H1 (cell line): ENCODE results near the gene ANK2. TPM values are rescaled to one million over a fixed set of nuclear protein-coding genes. Genes with fewer than 3 reads are reported as not detected.

Experiments
- CTCF ChIA-PET: fragments of 300-600 bp; sonication (Branson Sonifier 250); formaldehyde crosslinking; loops from one replicate; lab custom pipeline; 2021; ENCODE audit not compliant: partially characterized antibody; lab: Charles Lee
- POLR2A ChIA-PET: fragments of 300-600 bp; sonication (Branson Sonifier 250); formaldehyde crosslinking; loops from one replicate; lab custom pipeline; 2021; ENCODE audit warnings: inconsistent platforms; ENCODE audit not compliant: partially characterized antibody; lab: Charles Lee
- DNase-seq, 2 experiments: peaks; one replicate each; pipeline versions ENCODE4 v3.0.0 to v3.0.0-alpha.2; 2010 to 2022; ENCODE audit warnings: low spot score in 2 of 2, low read depth in 1 of 2, mixed read lengths in 1 of 2
- FAIRE-seq: peaks from 2 replicates; lab custom pipeline; 2011; peaks lifted over from hg19 to GRCh38; lab: Jason Lieb, UNC
- H2AFZ ChIP-seq: 2 replicates; pipeline ENCODE4 v1.8.1; 2012; ENCODE audit warnings: low read length, inconsistent platforms
- H2AK5ac ChIP-seq: 2 replicates; pipeline ENCODE4 v1.6.1; 2013; ENCODE audit warnings: low read depth, low read length
- H2BK120ac ChIP-seq: replicated peaks from 2 replicates; pipeline ENCODE3; 2013; ENCODE audit warnings: low read depth, low read length, inconsistent platforms
- H2BK12ac ChIP-seq: 2 replicates; pipeline ENCODE4 v1.6.1; 2013; ENCODE audit warnings: low read depth, low read length
- H2BK15ac ChIP-seq: 2 replicates; pipeline ENCODE4 v1.6.1; 2013; ENCODE audit warnings: low read length
- H2BK20ac ChIP-seq: 2 replicates; pipeline ENCODE4 v1.6.1; 2013; ENCODE audit warnings: low read length
- H2BK5ac ChIP-seq: 2 replicates; pipeline ENCODE4 v1.6.1; 2013; ENCODE audit warnings: low read depth, low read length
- H3K14ac ChIP-seq: 2 replicates; pipeline ENCODE4 v1.6.1; 2013; ENCODE audit warnings: inconsistent platforms; ENCODE audit not compliant: insufficient read length
- H3K18ac ChIP-seq: 2 replicates; pipeline ENCODE4 v1.6.1; 2013; ENCODE audit warnings: low read length; ENCODE audit errors: extremely low read depth
- H3K23ac ChIP-seq: 2 replicates; pipeline ENCODE4 v1.6.1; 2013; ENCODE audit warnings: inconsistent platforms; ENCODE audit not compliant: insufficient read length
- H3K23me2 ChIP-seq: 2 replicates; pipeline ENCODE4 v1.6.1; 2013; ENCODE audit warnings: low read depth, low read length
- H3K27ac ChIP-seq: 2 replicates; pipeline ENCODE4 v1.6.1; 2011; ENCODE audit warnings: low read depth, low read length, inconsistent platforms
- H3K27me3 ChIP-seq, 4 experiments: replicated peaks in 1 of 4; 1 replicate in 1 of 4; 2 replicates in 3 of 4; pipeline versions ENCODE4 v1.6.1 to v1.8.1; 2011 to 2013; ENCODE audit warnings: low read length in 3 of 4, mild to moderate bottlenecking in 3 of 4, inconsistent platforms in 2 of 4, mixed read lengths in 2 of 4, moderate library complexity in 1 of 4; ENCODE audit not compliant: control insufficient read depth in 3 of 4, insufficient read depth in 3 of 4; ENCODE audit errors: extremely low read depth in 1 of 4
- H3K36me3 ChIP-seq, 4 experiments: 2 replicates each; pipeline versions ENCODE4 v1.6.1 to v1.8.1; 2011 to 2013; ENCODE audit warnings: mild to moderate bottlenecking in 4 of 4, low read length in 3 of 4, moderate library complexity in 2 of 4, control low read depth in 1 of 4, inconsistent platforms in 1 of 4; ENCODE audit not compliant: insufficient read depth in 4 of 4, control insufficient read depth in 2 of 4
- H3K4ac ChIP-seq: replicated peaks from 2 replicates; pipeline ENCODE3; 2013; ENCODE audit warnings: low read length, low read depth, mixed read lengths, inconsistent platforms; ENCODE audit not compliant: insufficient read length
- H3K4me1 ChIP-seq, 4 experiments: replicated peaks in 1 of 4; 1 replicate in 1 of 4; 2 replicates in 3 of 4; pipeline versions ENCODE4 v1.6.1 to v1.8.1; 2011 to 2013; ENCODE audit warnings: low read length in 3 of 4, inconsistent platforms in 2 of 4, mixed read lengths in 1 of 4; ENCODE audit not compliant: insufficient read depth in 4 of 4, control insufficient read depth in 3 of 4
- H3K4me2 ChIP-seq, 2 experiments: 2 replicates each; pipeline versions ENCODE4 v1.6.1 to v1.8.1; 2011 to 2013; ENCODE audit warnings: low read depth in 2 of 2, low read length in 2 of 2, control low read depth in 1 of 2, inconsistent platforms in 1 of 2, mild to moderate bottlenecking in 1 of 2; ENCODE audit not compliant: insufficient read depth in 1 of 2
- H3K4me3 ChIP-seq, 4 experiments: fragments of 200-600, 300-600 bp in 1 of 4; sonication (generic), shearing (Covaris generic), sonication (Bioruptor Twin) in 1 of 4; 2 replicates each; pipeline versions ENCODE4 v1.5.1 to v1.8.1; 2011 to 2016; ENCODE audit warnings: low read length in 4 of 4, low read depth in 3 of 4, control low read depth in 2 of 4, inconsistent platforms in 2 of 4, mild to moderate bottlenecking in 2 of 4, mixed read lengths in 1 of 4, moderate library complexity in 1 of 4; ENCODE audit not compliant: insufficient read depth in 2 of 4; ENCODE audit errors: extremely low read depth in 1 of 4
- H3K56ac ChIP-seq: replicated peaks from 2 replicates; pipeline ENCODE3; 2013; ENCODE audit warnings: low read depth, mild to moderate bottlenecking, mixed read lengths, low read length, inconsistent platforms; ENCODE audit not compliant: insufficient read length
- H3K79me1 ChIP-seq: 2 replicates; pipeline ENCODE4 v1.6.1; 2013; ENCODE audit warnings: low read depth, low read length, control low read depth
- H3K79me2 ChIP-seq, 2 experiments: 2 replicates each; pipeline versions ENCODE4 v1.6.1 to v1.8.1; 2012 to 2013; ENCODE audit warnings: low read length in 2 of 2, mild to moderate bottlenecking in 2 of 2, inconsistent platforms in 1 of 2; ENCODE audit not compliant: insufficient read depth in 2 of 2, control insufficient read depth in 1 of 2
- H3K9ac ChIP-seq, 4 experiments: replicated peaks in 1 of 4; 1 replicate in 1 of 4; 2 replicates in 3 of 4; pipeline versions ENCODE4 v1.6.1 to v1.8.1; 2011 to 2013; ENCODE audit warnings: low read depth in 3 of 4, low read length in 3 of 4, control low read depth in 2 of 4, mild to moderate bottlenecking in 2 of 4, moderate library complexity in 2 of 4, inconsistent platforms in 1 of 4; ENCODE audit errors: extremely low read depth in 1 of 4
- H3K9me3 ChIP-seq, 2 experiments: 2 replicates each; pipeline versions ENCODE4 v1.6.1 to v1.8.1; 2012 to 2013; ENCODE audit warnings: mild to moderate bottlenecking in 2 of 2, moderate library complexity in 2 of 2, control low read depth in 1 of 2, inconsistent platforms in 1 of 2, low read depth in 1 of 2, low read length in 1 of 2, mixed read lengths in 1 of 2; ENCODE audit not compliant: insufficient read depth in 2 of 2
- H4K20me1 ChIP-seq, 2 experiments: replicated peaks in 1 of 2; 2 replicates each; pipeline versions ENCODE3 to v1.8.1; 2011 to 2013; ENCODE audit warnings: inconsistent platforms in 2 of 2, low read length in 2 of 2, mild to moderate bottlenecking in 1 of 2; ENCODE audit not compliant: insufficient read depth in 2 of 2, control insufficient read depth in 1 of 2
- H4K5ac ChIP-seq: 2 replicates; pipeline ENCODE4 v1.6.1; 2013; ENCODE audit warnings: low read length, low read depth, mixed read lengths, inconsistent platforms; ENCODE audit not compliant: insufficient read length
- H4K8ac ChIP-seq: 2 replicates; pipeline ENCODE4 v1.8.0; 2013; ENCODE audit warnings: mild to moderate bottlenecking, moderate library complexity, low read length, inconsistent platforms; ENCODE audit not compliant: insufficient read depth; ENCODE audit errors: extremely low read depth
- H4K91ac ChIP-seq: replicated peaks from 2 replicates; pipeline ENCODE3; 2013; ENCODE audit warnings: low read length, mixed read lengths, inconsistent platforms; ENCODE audit not compliant: insufficient read length
- CBX8 ChIP-seq: fragments of 300-800, 300-1000 bp; sonication (generic); IDR thresholded peaks from 2 replicates; pipeline ENCODE4 v1.7.1; 2016; ENCODE audit warnings: low read depth, low read length, borderline replicate concordance
- CEBPB ChIP-seq: IDR thresholded peaks from 2 replicates; pipeline ENCODE4 v1.6.1; 2012; ENCODE audit warnings: low read depth, low read length
- EP300 ChIP-seq, 2 experiments: IDR thresholded peaks; 1 replicate in 1 of 2; 2 replicates in 1 of 2; pipeline ENCODE4 v1.6.1; 2011 to 2012; ENCODE audit warnings: low read depth in 2 of 2, low read length in 2 of 2, mild to moderate bottlenecking in 2 of 2, borderline replicate concordance in 1 of 2, inconsistent platforms in 1 of 2, moderate library complexity in 1 of 2
- KDM4A ChIP-seq: IDR thresholded peaks from one replicate; pipeline ENCODE4 v1.7.1; 2012; ENCODE audit warnings: low read depth, mild to moderate bottlenecking, moderate library complexity, low read length, inconsistent platforms; ENCODE audit not compliant: severe bottlenecking
- KDM5A ChIP-seq: fragments of 200-600 bp; IDR thresholded peaks from 2 replicates; pipeline ENCODE4 v1.7.1; 2012; ENCODE audit warnings: mild to moderate bottlenecking, low read length, inconsistent platforms, mixed read lengths
- NANOG ChIP-seq: IDR thresholded peaks from 2 replicates; pipeline ENCODE4 v1.6.1; 2011; ENCODE audit warnings: low read length, low read depth, mild to moderate bottlenecking, inconsistent platforms; ENCODE audit not compliant: insufficient read depth, poor library complexity, severe bottlenecking
- PHF8 ChIP-seq: fragments of 200-600 bp; sonication (generic); conservative IDR thresholded peaks from 2 replicates; pipeline ENCODE4 v1.7.1; 2012; ENCODE audit warnings: low read depth, mild to moderate bottlenecking, inconsistent platforms, low read length, moderate library complexity
- RFX5 ChIP-seq: IDR thresholded peaks from 2 replicates; pipeline ENCODE4 v1.6.1; 2011; ENCODE audit warnings: low read depth, low read length, improper control_type of control experiment, borderline replicate concordance
- SAP30 ChIP-seq: fragments of 300-600 bp; sonication (generic); IDR thresholded peaks from 2 replicates; pipeline ENCODE4 v1.7.1; 2012; ENCODE audit warnings: low read length, moderate library complexity, mild to moderate bottlenecking, inconsistent platforms; ENCODE audit not compliant: insufficient read depth, insufficient replicate concordance
- SRF ChIP-seq: IDR thresholded peaks from 2 replicates; pipeline ENCODE4 v1.6.1; 2011; ENCODE audit warnings: mild to moderate bottlenecking, low read depth, low read length, moderate library complexity
- ZNF274 ChIP-seq: IDR thresholded peaks from 2 replicates; pipeline ENCODE4 v1.7.0; 2012; ENCODE audit warnings: low read length, borderline replicate concordance; ENCODE audit errors: extremely low read depth
- WGBS, 2 experiments: shearing (Covaris generic) in 1 of 2; methylation state at CpG; one replicate each; pipeline versions ENCODE4 v1.1.6 to v1.1.7; 2013 to 2015; ENCODE audit warnings: low lambda C conversion rate in 2 of 2, mixed read lengths in 2 of 2, inconsistent platforms in 1 of 2, low coverage in 1 of 2, missing lambda C conversion rate in 1 of 2; ENCODE audit not compliant: insufficient replicate concordance in 2 of 2, insufficient coverage in 1 of 2, insufficient read length in 1 of 2; ENCODE audit errors: extremely low coverage in 1 of 2, missing lambda C conversion rate in 1 of 2; 5-methylcytosine and 5-hydroxymethylcytosine counted together
- polyA plus RNA-seq, 7 experiments: library from polyadenylated mRNA; depleted of rRNA in 3 of 7; stranded (reverse) in 5 of 7; unstranded in 2 of 7; fragments of >200 nt in 5 of 7; fragments of 200-250 nt in 2 of 7; gene quantifications; 1 replicate in 5 of 7; 2 replicates in 1 of 7; 4 replicates in 1 of 7; pipeline versions ENCODE4 v1.2.1 to v1.2.3, GENCODE V29; 2011 to 2013; ENCODE audit warnings: missing spikeins in 2 of 7, mixed read lengths in 2 of 7
- total RNA-seq: library from RNA; stranded (reverse); fragmentation: NEBNext Ultra II Directional; extraction: Animal tissue kit (Norgen Biotek cat#: 25700); gene quantifications from 2 replicates; pipeline ENCODE4 v1.2.1, GENCODE V29; 2021
- TF ChIP-seq, protein P1 (sequence below): IDR thresholded peaks from 2 replicates; pipeline ENCODE4 v1.6.1; 2012; ENCODE audit warnings: inconsistent platforms

ANK2 gene
- total and polyA plus RNA-seq, 2 of the 8 experiments (the other 6 are each of a cell fraction or from before 2014, with no cell fraction given), result 14.2 to 35.1 TPM

- Histone ChIP-seq H4K8ac (no peak overlapping the region), H3K14ac (no peak overlapping the region), H3K79me1 (no peaks in the 10 kb centered on the region), H3K4ac (no peak overlapping the region), H2BK15ac (no peak overlapping the region), H2AFZ (no peak overlapping the region), H4K91ac (no peak overlapping the region), H3K36me3 (no peaks in the 10 kb centered on the region), H2BK5ac (no peak overlapping the region), H3K4me1 (peaks cover 0 to 15% (median 6%) of the 10 kb centered on the region in 4 experiments), H3K18ac (no peak overlapping the region), H3K9me3 (no peaks in the 10 kb centered on the region), H4K5ac (no peak overlapping the region), H2BK20ac (no peak overlapping the region), H2AK5ac (no peak overlapping the region), H2BK120ac (no peak overlapping the region), H3K27ac (no peak overlapping the region), H3K23me2 (no peaks in the 10 kb centered on the region), H2BK12ac (no peak overlapping the region), H3K56ac (no peak overlapping the region), H3K23ac (no peak overlapping the region), H3K27me3 (no peaks in the 10 kb centered on the region), H4K20me1 (no peaks in the 10 kb centered on the region), H3K9ac (no peak overlapping the region; a peak in 2 of 7 replicates), H3K4me3 (no peak overlapping the region), H3K79me2 (no peaks in the 10 kb centered on the region), H3K4me2 (no peak overlapping the region)
- FAIRE-seq (no peak), DNase-seq (no peak)
- ChIA-PET POLR2A (no interaction called here), CTCF (interaction anchor here (0.8 to 8.1 kb wide), 10 partner anchors 8 to 180 kb away, joined by 3 to 48 read pairs (median 4); no protein-coding TSS in a partner anchor)
- 89% methylated on average over 2 of the region's 2 CpGs; no CpG with 5 or more reads in 1 of the 2 experiments for WGBS, 2 experiments
- TF ChIP-seq CEBPB, result no peak
- TF ChIP-seq NANOG, result no peak
- TF ChIP-seq CBX8, result no peak
- no peak for TF ChIP-seq PHF8
- TF ChIP-seq SRF, result no peak
- no peak for TF ChIP-seq KDM4A
- no peak for TF ChIP-seq KDM5A
- TF ChIP-seq, protein P1, sequence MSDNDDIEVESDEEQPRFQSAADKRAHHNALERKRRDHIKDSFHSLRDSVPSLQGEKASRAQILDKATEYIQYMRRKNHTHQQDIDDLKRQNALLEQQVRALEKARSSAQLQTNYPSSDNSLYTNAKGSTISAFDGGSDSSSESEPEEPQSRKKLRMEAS, result no peak
- no peak for TF ChIP-seq SAP30
- no peak for TF ChIP-seq ZNF274
- no peak for TF ChIP-seq EP300 (IDR thresholded peaks at IDR 0.05; ENCODE audit: borderline replicate concordance in 1 of 2, low read depth in 2 of 2, low read length in 2 of 2)
- no peak for TF ChIP-seq RFX5
These were observed 63.7 kb downstream of the ANK2 start for GRCh38 chr4:113113151-113113550.
